OCI-LY3 (cell line): Measurements from ENCODE around the gene ADSS2.

Experiments used
- H2AFZ ChIP-seq: fragments of 200-600, 300-600 bp; shearing (Covaris generic); 2 replicates; pipeline ENCODE4 v1.6.0; 2014; ENCODE audit warnings: antibody characterized with exemption, low read depth, low read length
- H3K27ac ChIP-seq: fragments of 200-600, 300-600 bp; sonication (generic); 2 replicates; pipeline ENCODE4 v1.5.1; 2014; ENCODE audit warnings: mild to moderate bottlenecking, low read length, moderate library complexity, mixed read lengths
- H3K27me3 ChIP-seq: fragments of 200-600, 300-600 bp; sonication (generic); 2 replicates; pipeline ENCODE4 v1.6.1; 2014; ENCODE audit warnings: low read depth, low read length, mixed read lengths
- H3K36me3 ChIP-seq: fragments of 200-600, 300-600 bp; sonication (generic); replicated peaks from 2 replicates; pipeline ENCODE3; 2014; ENCODE audit warnings: low read depth, low read length, mixed read lengths
- H3K4me1 ChIP-seq: fragments of 300-600, 200-600 bp; sonication (generic); 2 replicates; pipeline ENCODE4 v1.6.1; 2014; ENCODE audit warnings: low read length, mixed read lengths
- H3K4me2 ChIP-seq: fragments of 200-600, 300-600 bp; sonication (generic); 2 replicates; pipeline ENCODE4 v1.6.1; 2014; ENCODE audit warnings: low read length, mixed read lengths
- H3K4me3 ChIP-seq: fragments of 300-600, 200-600 bp; sonication (generic); 2 replicates; pipeline ENCODE4 v1.5.1; 2014; ENCODE audit warnings: antibody characterized with exemption, mild to moderate bottlenecking, low read length, moderate library complexity
- H3K79me2 ChIP-seq: fragments of 300-600, 200-600 bp; shearing (Covaris generic); 2 replicates; pipeline ENCODE4 v1.6.1; 2014; ENCODE audit warnings: mild to moderate bottlenecking, low read length, mixed read lengths
- H3K9ac ChIP-seq: fragments of 300-600, 200-600 bp; shearing (Covaris generic); 2 replicates; pipeline ENCODE4 v1.6.0; 2014; ENCODE audit warnings: mild to moderate bottlenecking, low read length, moderate library complexity
- H3K9me3 ChIP-seq: fragments of 200-600, 300-600 bp; shearing (Covaris generic); 2 replicates; pipeline ENCODE4 v1.6.1; 2014; ENCODE audit warnings: low read length, mixed read lengths; ENCODE audit not compliant: insufficient read depth
- H4K20me1 ChIP-seq: fragments of 200-600, 300-600 bp; sonication (generic); 2 replicates; pipeline ENCODE4 v1.6.1; 2016; ENCODE audit warnings: low read length, mixed read lengths; ENCODE audit not compliant: insufficient read depth
- CTCF ChIP-seq: fragments of 200-600, 300-600 bp; sonication (generic); IDR thresholded peaks from 2 replicates; pipeline ENCODE4 v1.5.1; 2014; ENCODE audit warnings: antibody characterized with exemption, low read length, low read depth
- EZH2phosphoT487 ChIP-seq: fragments of 200-600 bp; shearing (Covaris generic); IDR thresholded peaks from 2 replicates; pipeline ENCODE4 v1.6.1; 2018; ENCODE audit warnings: antibody characterized with exemption, mixed run types, low read depth

ADSS2 gene

GRCh38 chr1:244361764-244362473 is 89.8 kb downstream of the ADSS2 start:
- no peak overlapping the region for H3K27ac ChIP-seq
- H3K79me2 ChIP-seq: no peaks in the 10 kb centered on the region
- H3K36me3 ChIP-seq: no peaks in the 10 kb centered on the region
- no peak overlapping the region for H3K4me2 ChIP-seq
- H3K9ac ChIP-seq: no peak overlapping the region
- no peaks in the 10 kb centered on the region for H3K9me3 ChIP-seq
- no peaks in the 10 kb centered on the region for H4K20me1 ChIP-seq
- no peak overlapping the region for H3K4me3 ChIP-seq
- H2AFZ ChIP-seq: no peak overlapping the region
- H3K27me3 ChIP-seq: no peaks in the 10 kb centered on the region
- H3K4me1 ChIP-seq: peaks cover 3% of the 10 kb centered on the region; the same call in 1 of the 2 replicates
- TF ChIP-seq CTCF (no peak), EZH2phosphoT487 (no peak)
